Measurements from ENCODE around the gene HMCN2. TPM values are rescaled to one million over a fixed set of nuclear protein-coding genes. Genes with fewer than 3 reads are reported as not detected.

HMCN2 gene
- total and polyA plus RNA-seq, 5 donors from 2014 or later = not detected

- no peaks in the 10 kb centered on the region for H3K36me3 ChIP-seq (ENCODE audit: control insufficient read depth, insufficient read depth, low read length)
- peaks cover 0 to 16% (median 5%) of the 10 kb centered on the region in 7 donors for H3K9me3 Mint-ChIP-seq
- peaks cover 3% of the 10 kb centered on the region for H3K36me3 Mint-ChIP-seq
- H3K27ac ChIP-seq (ENCODE audit: insufficient read depth, low read length, poor library complexity, severe bottlenecking) = no peak overlapping the region
- peaks cover 0 to 4% (median 0%) of the 10 kb centered on the region in 4 donors for H3K4me1 Mint-ChIP-seq
- no peak overlapping the region for H3K4me3 ChIP-seq (ENCODE audit: low read depth, low read length)
- no peak overlapping the region for H3K27ac Mint-ChIP-seq
- ATAC-seq (ENCODE audit: low read depth in 2 of 2) (no peak), DNase-seq (no peak)
- H3K9me3 ChIP-seq (ENCODE audit: control insufficient read depth in 2 of 2, low read length in 2 of 2) = peaks cover 7 to 8% of the 10 kb centered on the region in 2 experiments
- H3K27me3 ChIP-seq (ENCODE audit: control insufficient read depth, insufficient read depth, low read length) = no peaks in the 10 kb centered on the region
- peaks cover 43% of the 10 kb centered on the region for H3K27me3 Mint-ChIP-seq
- H3K4me3 Mint-ChIP-seq = no peak overlapping the region
- peaks cover 2% of the 10 kb centered on the region for H3K4me1 ChIP-seq (ENCODE audit: control insufficient read depth, insufficient read depth, low read length, poor library complexity, severe bottlenecking)
Measured at GRCh38 chr9:130438382-130438981, 172.9 kb downstream of the HMCN2 start.

- no peak overlapping the region for H3K4me3 Mint-ChIP-seq
- H3K27me3 ChIP-seq (ENCODE audit: control insufficient read depth, insufficient read depth, low read length) = no peaks in the 10 kb centered on the region
- H3K27ac ChIP-seq (ENCODE audit: insufficient read depth, low read length, poor library complexity, severe bottlenecking) = no peak overlapping the region
- H3K9me3 Mint-ChIP-seq = peaks cover 0 to 16% (median 5%) of the 10 kb centered on the region in 7 donors
- ATAC-seq (ENCODE audit: low read depth in 2 of 2) (no peak), DNase-seq (no peak)
- no peak overlapping the region for H3K4me3 ChIP-seq (ENCODE audit: low read depth, low read length)
- H3K27me3 Mint-ChIP-seq = peaks cover 37% of the 10 kb centered on the region
- H3K4me1 Mint-ChIP-seq = peaks cover 0 to 5% (median 0%) of the 10 kb centered on the region in 4 donors
- H3K9me3 ChIP-seq (ENCODE audit: control insufficient read depth in 2 of 2, low read length in 2 of 2) = peaks cover 7 to 8% of the 10 kb centered on the region in 2 experiments
- H3K4me1 ChIP-seq (ENCODE audit: control insufficient read depth, insufficient read depth, low read length, poor library complexity, severe bottlenecking) = peaks cover 11% of the 10 kb centered on the region
- no peak overlapping the region for H3K27ac Mint-ChIP-seq
- H3K36me3 ChIP-seq (ENCODE audit: control insufficient read depth, insufficient read depth, low read length) = no peaks in the 10 kb centered on the region
- peaks cover 3% of the 10 kb centered on the region for H3K36me3 Mint-ChIP-seq
Measured at GRCh38 chr9:130441031-130441430, 175.5 kb downstream of the HMCN2 start.

DNA sequence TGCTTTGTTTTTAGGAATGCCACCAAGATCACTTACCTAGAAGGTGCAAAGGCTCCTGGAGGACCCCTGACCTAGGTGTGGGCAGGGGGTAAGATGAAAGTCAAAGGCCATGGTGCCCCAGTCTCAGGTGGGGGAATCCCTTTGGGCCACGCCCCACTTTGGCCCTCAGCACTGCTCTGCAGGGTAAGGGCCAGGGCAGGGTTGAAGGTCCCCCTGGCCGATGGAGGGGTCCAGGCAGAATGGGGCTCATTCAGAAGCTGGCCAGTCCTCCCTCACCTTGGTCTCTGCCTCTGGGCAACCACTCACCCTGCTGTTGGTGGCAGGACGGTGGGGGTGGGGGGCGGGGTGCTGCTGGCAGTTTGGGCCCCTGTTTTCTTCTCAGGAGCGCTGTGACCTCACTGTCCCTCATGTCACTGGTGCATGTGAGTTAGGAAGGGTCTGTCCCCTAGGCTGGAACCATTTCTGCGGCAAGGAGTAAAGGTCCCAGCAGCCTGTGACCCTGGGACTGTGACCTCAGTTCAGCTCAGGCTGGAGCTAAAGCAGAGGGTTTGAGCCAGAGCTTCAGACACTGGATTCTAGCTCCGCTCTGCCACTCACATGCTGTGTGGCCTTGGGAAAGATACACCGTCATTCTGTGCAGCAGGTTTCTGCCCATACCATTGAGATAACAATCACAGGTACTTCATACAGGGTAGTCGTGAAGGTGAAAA lies 177.3 kb downstream of the HMCN2 start:
- Mint-ChIP-seq H3K9me3 (peaks cover 0 to 16% (median 5%) of the 10 kb centered on the region in 7 donors), H3K4me3 (no peak overlapping the region), H3K4me1 (peaks cover 0 to 7% (median 0%) of the 10 kb centered on the region in 4 donors), H3K36me3 (peaks cover 3% of the 10 kb centered on the region), H3K27me3 (peaks cover 34% of the 10 kb centered on the region), H3K27ac (no peak overlapping the region)
- Histone ChIP-seq H3K27ac (ENCODE audit: insufficient read depth, low read length, poor library complexity, severe bottlenecking) (no peak overlapping the region), H3K9me3 (ENCODE audit: control insufficient read depth in 2 of 2, low read length in 2 of 2) (peaks cover 7 to 8% of the 10 kb centered on the region in 2 experiments), H3K4me3 (ENCODE audit: low read depth, low read length) (no peak overlapping the region), H3K36me3 (ENCODE audit: control insufficient read depth, insufficient read depth, low read length) (no peaks in the 10 kb centered on the region), H3K27me3 (ENCODE audit: control insufficient read depth, insufficient read depth, low read length) (no peaks in the 10 kb centered on the region), H3K4me1 (ENCODE audit: control insufficient read depth, insufficient read depth, low read length, poor library complexity, severe bottlenecking) (peaks cover 11% of the 10 kb centered on the region)
- ATAC-seq (ENCODE audit: low read depth in 2 of 2) (no peak), DNase-seq (no peak)

DNA sequence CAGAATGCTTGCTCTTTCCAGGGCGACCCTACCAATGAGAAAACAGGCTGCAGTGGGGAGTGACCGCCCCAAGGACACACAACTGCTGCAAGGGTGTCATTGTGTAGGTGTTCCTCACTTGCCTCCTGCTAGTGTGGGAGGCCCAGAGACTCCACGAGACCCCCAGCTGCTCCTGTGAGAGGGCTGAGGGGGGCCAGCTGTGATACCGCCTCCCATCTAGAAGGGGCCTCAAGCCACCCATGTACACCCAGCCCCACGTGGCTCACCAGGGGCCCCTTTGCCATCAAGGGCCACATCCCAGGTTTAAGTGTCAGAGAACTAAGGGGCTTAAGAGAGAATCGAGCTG lies 177.9 kb downstream of the HMCN2 start:
- H3K4me3 Mint-ChIP-seq = no peak overlapping the region
- ATAC-seq (ENCODE audit: low read depth in 2 of 2) = no peak

GRCh38 chr9:130443840-130444492 lies 178.4 kb downstream of the HMCN2 start:
- peaks cover 33% of the 10 kb centered on the region for H3K27me3 Mint-ChIP-seq
- Histone ChIP-seq H3K4me1 (ENCODE audit: control insufficient read depth, insufficient read depth, low read length, poor library complexity, severe bottlenecking) (peaks cover 11% of the 10 kb centered on the region), H3K27ac (ENCODE audit: insufficient read depth, low read length, poor library complexity, severe bottlenecking) (no peak overlapping the region), H3K4me3 (ENCODE audit: low read depth, low read length) (no peak overlapping the region), H3K36me3 (ENCODE audit: control insufficient read depth, insufficient read depth, low read length) (no peaks in the 10 kb centered on the region), H3K9me3 (ENCODE audit: control insufficient read depth in 2 of 2, low read length in 2 of 2) (peaks cover 7 to 8% of the 10 kb centered on the region in 2 experiments), H3K27me3 (ENCODE audit: control insufficient read depth, insufficient read depth, low read length) (no peaks in the 10 kb centered on the region)
- peaks cover 0 to 16% (median 4%) of the 10 kb centered on the region in 7 donors for H3K9me3 Mint-ChIP-seq
- peaks cover 3% of the 10 kb centered on the region for H3K36me3 Mint-ChIP-seq
- H3K4me1 Mint-ChIP-seq = peaks cover 0 to 7% (median 0%) of the 10 kb centered on the region in 4 donors
- DNase-seq = no peak
- no peak overlapping the region for H3K27ac Mint-ChIP-seq
- H3K4me3 Mint-ChIP-seq = no peak overlapping the region
- ATAC-seq (ENCODE audit: low read depth in 2 of 2) = no peak

More for the DNA sequence above, 177.9 kb downstream of the HMCN2 start:
- Histone ChIP-seq H3K36me3 (ENCODE audit: control insufficient read depth, insufficient read depth, low read length) (no peaks in the 10 kb centered on the region), H3K4me1 (ENCODE audit: control insufficient read depth, insufficient read depth, low read length, poor library complexity, severe bottlenecking) (peaks cover 11% of the 10 kb centered on the region), H3K27me3 (ENCODE audit: control insufficient read depth, insufficient read depth, low read length) (no peaks in the 10 kb centered on the region), H3K4me3 (ENCODE audit: low read depth, low read length) (no peak overlapping the region), H3K27ac (ENCODE audit: insufficient read depth, low read length, poor library complexity, severe bottlenecking) (no peak overlapping the region), H3K9me3 (ENCODE audit: control insufficient read depth in 2 of 2, low read length in 2 of 2) (peaks cover 7 to 8% of the 10 kb centered on the region in 2 experiments)
- peaks cover 0 to 16% (median 5%) of the 10 kb centered on the region in 7 donors for H3K9me3 Mint-ChIP-seq
- H3K27ac Mint-ChIP-seq = no peak overlapping the region
- H3K36me3 Mint-ChIP-seq = peaks cover 3% of the 10 kb centered on the region
- DNase-seq = no peak
- peaks cover 0 to 7% (median 0%) of the 10 kb centered on the region in 4 donors for H3K4me1 Mint-ChIP-seq
- peaks cover 33% of the 10 kb centered on the region for H3K27me3 Mint-ChIP-seq

DNA sequence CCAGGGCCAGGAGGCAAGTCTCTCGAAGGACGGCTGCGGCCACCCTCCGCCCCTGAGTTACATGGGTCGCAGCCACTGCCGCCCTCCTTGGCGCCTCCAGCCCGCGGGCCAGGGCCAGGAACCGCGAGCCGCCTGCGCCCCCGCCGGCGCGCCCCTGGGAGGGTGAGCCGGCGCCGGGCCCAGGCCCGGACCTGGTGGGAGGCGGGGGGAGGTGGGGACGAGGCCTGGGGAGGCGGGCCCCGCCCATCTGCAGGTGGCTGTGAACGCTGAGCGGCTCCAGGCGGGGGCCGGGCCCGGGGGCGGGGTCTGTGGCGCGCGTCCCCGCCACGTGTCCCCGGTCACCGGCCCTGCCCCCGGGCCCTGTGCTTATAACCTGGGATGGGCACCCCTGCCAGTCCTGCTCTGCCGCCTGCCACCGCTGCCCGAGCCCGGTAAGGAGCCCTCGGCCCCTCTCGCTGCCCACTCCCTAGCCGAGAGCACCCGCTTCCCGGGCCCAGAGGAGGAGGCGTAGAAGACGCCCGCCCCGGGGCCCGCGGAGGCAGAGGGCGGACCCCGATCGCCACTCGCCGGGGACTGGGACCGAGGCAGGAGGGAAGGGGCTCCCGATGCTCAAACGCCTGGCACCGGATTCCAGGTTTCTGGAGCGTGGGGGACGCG lies 179.1 kb downstream of the HMCN2 start, which contains the start of gene ASS1:
ASS1 (plus strand) TSS at position 397 of the 657 bp plus-strand sequence. CDS start 7,268 bp downstream, outside the sequence.
- H3K9me3 Mint-ChIP-seq = peaks cover 0 to 14% (median 4%) of the 10 kb centered on the region in 7 donors
- DNase-seq (peak; percentile 8 to 27 (median 10)), ATAC-seq (ENCODE audit: low read depth in 2 of 2) (peak; percentile 53)
- Histone ChIP-seq H3K27me3 (ENCODE audit: control insufficient read depth, insufficient read depth, low read length) (no peaks in the 10 kb centered on the region), H3K9me3 (ENCODE audit: control insufficient read depth in 2 of 2, low read length in 2 of 2) (peaks cover 7 to 8% of the 10 kb centered on the region in 2 experiments), H3K4me3 (ENCODE audit: low read depth, low read length) (no peak within 1 kb of the TSS), H3K27ac (ENCODE audit: insufficient read depth, low read length, poor library complexity, severe bottlenecking) (no peak within 1 kb of the TSS), H3K36me3 (ENCODE audit: control insufficient read depth, insufficient read depth, low read length) (no peaks in the 10 kb centered on the region), H3K4me1 (ENCODE audit: control insufficient read depth, insufficient read depth, low read length, poor library complexity, severe bottlenecking) (peaks cover 11% of the 10 kb centered on the region)
- H3K4me1 Mint-ChIP-seq = peaks cover 0 to 7% (median 0%) of the 10 kb centered on the region in 4 donors
- H3K27me3 Mint-ChIP-seq = peaks cover 32% of the 10 kb centered on the region
- no peak within 1 kb of the TSS for H3K27ac Mint-ChIP-seq
- H3K4me3 Mint-ChIP-seq = peak within 1 kb of the TSS in 1 of 4 donors; percentile 69
- H3K36me3 Mint-ChIP-seq = peaks cover 3% of the 10 kb centered on the region

GRCh38 chr9:130445268-130445983 lies 179.9 kb downstream of the HMCN2 start:
- Histone ChIP-seq H3K36me3 (ENCODE audit: control insufficient read depth, insufficient read depth, low read length) (no peaks in the 10 kb centered on the region), H3K9me3 (ENCODE audit: control insufficient read depth in 2 of 2, low read length in 2 of 2) (peaks cover 7 to 8% of the 10 kb centered on the region in 2 experiments), H3K27me3 (ENCODE audit: control insufficient read depth, insufficient read depth, low read length) (no peaks in the 10 kb centered on the region), H3K27ac (ENCODE audit: insufficient read depth, low read length, poor library complexity, severe bottlenecking) (no peak overlapping the region), H3K4me3 (ENCODE audit: low read depth, low read length) (no peak overlapping the region), H3K4me1 (ENCODE audit: control insufficient read depth, insufficient read depth, low read length, poor library complexity, severe bottlenecking) (peaks cover 11% of the 10 kb centered on the region)
- H3K36me3 Mint-ChIP-seq = peaks cover 3% of the 10 kb centered on the region
- H3K9me3 Mint-ChIP-seq = peaks cover 0 to 10% (median 4%) of the 10 kb centered on the region in 7 donors
- H3K4me3 Mint-ChIP-seq = peak overlapping the region in 1 of 4 donors; percentile 69
- H3K27ac Mint-ChIP-seq = no peak overlapping the region
- ATAC-seq (ENCODE audit: low read depth in 2 of 2) (no peak), DNase-seq (no peak)
- H3K4me1 Mint-ChIP-seq = peaks cover 0 to 7% (median 0%) of the 10 kb centered on the region in 4 donors
- peaks cover 31% of the 10 kb centered on the region for H3K27me3 Mint-ChIP-seq
